SK-N-MC (cell line): ENCODE results near the gene FSTL4.

Experiments
- EZH2 ChIP-seq: fragments of 200-600 bp; sonication (generic); IDR thresholded peaks from one replicate; pipeline ENCODE4 v1.6.1; 2017; ENCODE audit warnings: antibody characterized with exemption
- FOXP2 ChIP-seq: optimal IDR thresholded peaks from 2 replicates; pipeline ENCODE3; 2011; ENCODE audit warnings: mild to moderate bottlenecking, moderate library complexity; ENCODE audit not compliant: insufficient read depth; ENCODE audit errors: extremely low read length, control extremely low read depth
- POLR2AphosphoS5 ChIP-seq: IDR thresholded peaks from 2 replicates; pipeline ENCODE4 v1.6.1; 2012; ENCODE audit warnings: mild to moderate bottlenecking, low read depth, low read length, borderline replicate concordance

DNA sequence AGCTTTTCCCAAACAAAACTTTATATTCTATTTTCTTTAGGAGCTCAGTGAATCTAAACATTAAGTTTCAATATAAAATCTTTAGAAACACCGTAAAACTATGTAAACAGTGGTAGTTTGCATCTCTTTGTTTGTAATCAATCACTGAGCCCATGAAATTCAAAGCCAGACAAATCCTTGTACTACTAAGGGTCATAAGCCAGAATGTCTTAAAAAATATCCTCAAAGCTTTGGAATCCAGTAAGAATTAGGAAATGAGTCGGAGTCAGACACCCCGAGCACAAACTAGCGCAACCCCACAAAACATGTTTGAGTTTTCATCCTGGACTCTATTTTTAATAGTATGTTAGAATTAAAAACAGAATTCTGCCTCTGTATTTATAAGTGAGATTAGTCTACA, 406.7 kb downstream of the FSTL4 start:
- no peak for TF ChIP-seq POLR2AphosphoS5
- no peak for TF ChIP-seq EZH2
- no peak for TF ChIP-seq FOXP2
